Fibroblast of skin of abdomen (primary cell): ENCODE measurements around the gene TBCCD1.
"Not testable (repeated sequence)": the region's sequence is repeated elsewhere in the genome, so short reads cannot be mapped to it uniquely, and the experiment has no call there.

Experiments
- DNase-seq: peaks from one replicate; pipeline ENCODE4 v3.0.0-alpha.2; 2013

Gene TBCCD1

GRCh38 chr3:186549497-186549896 is 17.6 kb downstream of the TBCCD1 start:
- DNase-seq, result no peak

DNA sequence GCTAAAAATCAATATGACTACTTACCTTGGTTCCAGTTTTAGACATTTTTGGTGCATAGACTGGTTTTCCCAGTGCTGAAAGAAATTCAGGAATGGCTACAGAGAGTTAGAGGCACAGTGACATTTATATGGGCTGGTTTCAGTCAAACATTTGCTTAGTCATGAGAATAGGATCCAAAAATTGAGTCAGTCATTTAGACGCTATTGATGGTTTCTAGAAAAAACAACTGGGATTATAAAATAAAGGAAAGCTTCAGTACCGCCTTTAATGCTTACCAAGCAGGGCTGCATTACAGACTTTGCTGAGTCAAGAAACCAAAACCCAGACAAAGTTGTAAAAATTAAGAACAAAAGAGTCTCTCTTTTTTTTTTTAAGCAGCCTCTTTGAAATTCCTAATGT is 22.9 kb downstream of the TBCCD1 start, which contains the start of gene CRYGS:
TSS of gene CRYGS (minus strand) at position 100 of the 400 bp plus-strand sequence. CDS start at position 46, 54 bp downstream.
- DNase-seq, result peak; percentile 20

DNA sequence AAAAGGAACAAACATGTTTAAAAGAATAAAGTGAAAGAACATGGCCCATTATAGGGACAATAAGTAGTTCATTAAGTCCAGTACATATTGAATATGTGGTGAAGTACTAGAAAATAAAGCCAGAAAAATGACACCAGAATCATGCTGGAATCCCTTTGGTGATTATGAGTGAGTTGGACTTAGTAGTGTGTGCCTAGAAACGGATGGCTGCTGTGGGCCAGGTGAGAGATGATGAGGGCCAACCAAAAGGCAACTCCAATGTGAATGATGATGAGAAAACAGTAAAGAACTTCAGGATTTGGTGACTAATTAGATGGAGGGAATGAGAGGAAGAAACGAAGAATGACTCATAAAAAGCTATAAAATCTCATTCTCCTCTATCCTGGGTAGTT is 26.3 kb downstream of the TBCCD1 start:
- DNase-seq, result peak; percentile 21

DNA sequence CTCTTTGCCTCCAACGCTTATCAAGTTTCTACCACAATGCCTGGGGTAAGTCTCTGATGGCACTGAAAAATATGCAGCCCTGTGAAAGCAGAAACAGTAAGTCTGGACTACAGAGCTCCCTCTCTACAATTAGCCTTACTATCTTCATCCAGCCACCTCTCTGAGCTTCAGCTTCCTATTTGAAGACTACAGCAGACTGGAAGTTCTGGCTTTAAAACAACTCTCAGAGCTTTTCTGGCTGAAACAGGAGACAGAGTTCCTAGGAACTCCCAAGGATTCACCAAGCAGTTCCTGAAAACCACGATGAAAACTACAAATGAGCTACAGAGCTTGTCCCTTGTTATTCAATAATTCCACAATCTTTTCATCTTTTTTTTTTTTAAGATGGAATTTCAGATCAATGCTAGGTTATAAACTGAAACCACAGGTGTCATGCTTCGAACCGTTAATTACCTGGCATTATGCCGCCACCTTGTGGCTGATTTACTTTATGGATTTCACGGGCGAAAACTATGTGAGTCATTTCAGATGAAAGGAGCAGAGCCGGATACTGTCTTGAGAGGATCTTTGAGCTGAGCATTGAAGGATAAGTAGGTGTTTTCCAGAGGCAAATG is 26.8 kb downstream of the TBCCD1 start:
- peak; percentile 70 for DNase-seq

DNA sequence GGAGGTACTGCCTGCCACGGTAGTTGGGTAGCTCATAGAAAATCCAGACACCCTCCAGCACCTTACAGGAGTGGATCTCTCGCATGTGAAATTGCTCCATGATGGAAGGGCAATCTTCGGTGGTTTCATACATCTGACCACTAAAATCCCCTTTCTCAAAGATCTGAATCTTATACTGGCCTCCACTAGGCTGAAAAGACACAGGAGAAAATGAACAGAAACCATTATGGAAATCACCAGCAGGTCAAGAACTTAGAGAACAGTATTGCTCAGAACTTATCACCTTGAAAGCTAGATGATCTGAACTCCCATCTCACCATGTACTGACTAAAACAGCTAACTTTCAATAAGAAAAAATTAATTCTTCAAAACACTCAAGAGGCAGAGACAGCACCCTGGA is 28.4 kb downstream of the TBCCD1 start:
- no peak for DNase-seq

DNA sequence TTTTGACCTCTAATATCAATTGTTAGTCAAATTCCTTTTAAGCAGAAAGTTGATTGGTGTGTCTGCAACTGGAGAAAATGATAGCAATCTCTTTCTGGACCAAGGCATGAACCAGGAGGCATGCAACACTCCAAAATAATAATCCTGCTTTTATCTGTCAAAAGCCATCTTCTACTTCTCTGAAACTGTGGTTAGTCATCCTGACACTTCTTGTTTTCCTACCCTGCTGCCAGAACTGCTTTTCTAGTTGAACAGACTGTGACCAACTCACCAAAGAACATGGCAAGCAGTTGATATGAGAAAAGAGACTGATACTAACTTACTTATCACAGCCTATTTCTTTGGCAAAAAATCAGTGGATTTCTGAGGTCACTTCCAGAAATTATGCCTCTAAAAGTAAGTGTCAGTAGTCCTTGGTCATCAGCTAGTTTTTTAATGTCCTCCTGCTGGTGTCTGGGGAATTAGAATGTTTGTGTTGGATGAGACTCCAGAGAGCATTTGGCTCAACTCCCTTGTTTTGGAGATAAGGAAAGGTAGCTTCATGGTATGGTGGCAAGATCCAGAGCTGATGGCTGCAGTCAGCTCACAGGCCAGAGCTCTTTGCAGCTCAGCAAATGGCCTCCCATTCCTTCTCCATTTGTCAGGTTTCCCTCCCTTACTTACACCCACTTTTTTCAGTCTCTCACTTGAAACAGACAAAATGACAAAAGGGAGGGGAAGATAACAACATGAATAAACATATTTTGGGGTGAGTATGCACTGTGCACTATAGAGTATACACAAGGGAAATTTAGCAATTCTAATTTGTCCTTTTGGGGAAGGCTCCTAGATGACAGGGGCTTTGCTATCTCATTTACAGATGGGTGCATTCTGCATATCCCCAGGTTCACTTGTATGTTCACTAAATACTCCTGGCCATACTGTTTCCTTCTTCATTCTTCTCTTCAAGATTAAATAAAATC is 30.0 kb downstream of the TBCCD1 start:
- no peak for DNase-seq

- DNase-seq, result no peak
Observed at GRCh38 chr3:186534113-186534669, 32.9 kb downstream of the TBCCD1 start.

GRCh38 chr3:186532598-186533072 is 34.5 kb downstream of the TBCCD1 start:
- DNase-seq, result no peak

GRCh38 chr3:186531694-186532093 is 35.4 kb downstream of the TBCCD1 start:
- not testable (repeated sequence) for DNase-seq

DNA sequence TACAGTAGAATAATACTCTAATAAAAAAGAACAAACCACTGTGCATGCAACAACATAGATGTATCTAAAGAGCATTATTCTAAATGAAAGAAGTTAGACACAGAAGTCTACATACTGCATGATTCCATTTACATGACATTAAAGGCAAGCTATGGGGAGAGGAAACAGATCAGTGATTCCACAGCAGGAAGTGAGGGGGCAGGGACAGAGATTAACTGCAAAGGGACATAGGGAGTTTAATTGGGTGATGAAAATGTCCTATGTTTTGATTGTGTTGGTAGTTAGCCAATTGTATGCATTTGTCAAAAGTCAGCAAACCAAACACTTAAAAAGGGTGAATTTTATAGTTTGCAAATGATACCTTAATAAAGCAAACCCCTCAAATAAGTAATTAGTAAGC is 36.7 kb downstream of the TBCCD1 start:
- DNase-seq, result no peak

DNA sequence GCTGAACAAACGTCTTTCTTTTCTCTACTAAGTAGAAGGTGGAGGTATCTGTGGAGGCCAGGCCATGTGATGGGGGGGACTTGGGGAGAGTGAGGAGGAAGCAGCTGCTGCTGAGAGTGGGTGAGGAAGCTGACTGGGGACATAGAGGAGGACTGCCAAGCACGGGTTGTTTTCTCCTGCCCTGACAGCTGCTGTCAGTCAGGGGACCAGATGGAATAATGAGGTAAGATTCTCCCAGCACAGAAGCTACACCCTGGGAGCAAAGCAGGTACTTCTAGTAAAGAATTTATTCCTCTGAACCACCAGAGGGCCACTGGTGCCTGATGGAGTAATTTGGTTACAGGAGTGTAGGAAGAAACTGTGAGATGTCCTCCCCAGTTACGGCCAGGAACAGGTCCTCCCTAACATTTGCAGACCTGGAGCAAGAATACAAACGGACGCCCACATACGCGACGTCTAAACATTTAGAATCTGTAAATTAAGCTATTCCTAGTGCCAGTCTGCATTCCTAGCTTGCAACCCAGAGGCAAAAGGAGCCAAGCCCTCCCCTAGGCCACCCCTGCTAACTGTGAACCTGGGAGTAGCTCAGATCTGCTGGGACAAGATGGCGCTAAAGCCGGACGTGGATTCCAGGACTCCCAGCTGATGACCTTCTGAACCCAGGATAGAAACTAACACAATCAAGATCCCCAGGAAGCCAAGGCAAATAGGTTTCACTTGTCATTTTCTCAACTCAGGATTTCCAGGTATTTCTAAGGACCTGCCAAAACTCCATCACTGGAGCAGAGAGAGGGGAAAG is 37.7 kb downstream of the TBCCD1 start:
- DNase-seq, result no peak

- no peak for DNase-seq
Observed at GRCh38 chr3:186526256-186526606, 40.9 kb downstream of the TBCCD1 start.

DNA sequence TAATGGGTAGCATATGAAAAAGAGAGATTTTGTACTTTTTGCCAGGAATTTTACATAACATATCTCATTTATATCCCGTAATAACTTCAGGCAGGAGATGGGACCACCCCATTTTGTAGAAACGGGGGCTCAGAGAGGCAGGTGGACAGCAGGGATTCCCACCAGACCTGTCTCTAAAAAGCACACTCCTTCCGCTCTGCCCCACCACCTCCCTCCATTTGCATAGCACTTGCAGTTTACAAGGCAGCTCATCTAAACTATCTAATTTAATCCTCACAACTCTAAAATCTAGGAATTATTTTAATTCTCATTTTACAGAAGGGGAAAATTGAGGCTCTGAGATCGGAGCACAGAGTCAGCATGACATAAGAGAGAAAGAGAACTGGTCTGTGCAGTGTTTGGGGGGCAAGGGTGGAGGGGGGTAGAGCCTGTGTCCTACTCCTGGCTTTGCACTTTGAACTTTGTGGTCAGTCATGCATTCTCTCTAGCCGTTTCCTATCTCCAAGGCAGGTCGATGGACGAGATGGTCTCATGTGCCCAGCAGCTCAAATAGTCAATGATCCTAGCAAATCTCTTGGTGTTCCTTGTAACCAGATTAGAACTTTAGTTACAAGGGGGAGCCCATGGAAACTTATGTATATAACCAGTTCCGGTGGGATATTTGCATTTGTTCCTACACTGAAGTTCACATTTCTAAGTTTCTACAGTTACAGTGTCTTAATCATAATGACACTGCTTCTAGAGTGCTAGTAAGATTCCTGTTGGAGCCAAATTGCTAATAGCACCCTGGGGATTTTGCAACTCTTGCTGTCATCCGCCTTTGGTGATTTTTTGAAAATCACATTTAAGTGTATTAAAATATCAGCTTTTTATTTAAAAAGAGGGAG is 41.5 kb downstream of the TBCCD1 start:
- DNase-seq, result no peak

DNA sequence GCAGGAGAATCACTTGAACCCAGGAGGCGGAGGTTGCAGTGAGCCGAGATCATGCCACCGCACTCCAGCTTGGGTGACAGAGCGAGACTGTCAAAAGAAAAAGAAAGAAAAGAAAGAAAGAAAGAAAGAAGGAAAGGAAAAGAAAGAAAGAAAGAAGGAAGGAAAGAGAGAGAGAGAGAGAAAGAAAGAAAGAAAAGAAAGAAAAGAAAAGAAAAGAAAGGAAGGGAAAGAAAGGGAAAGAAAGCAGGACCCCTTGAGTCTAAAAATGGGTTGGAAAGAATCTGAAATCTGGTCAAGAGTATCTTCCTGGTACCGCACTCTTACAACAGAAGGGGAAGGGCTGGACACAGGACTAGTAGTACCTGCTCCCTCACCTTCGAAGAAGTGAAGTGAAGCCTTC is 42.5 kb downstream of the TBCCD1 start:
- DNase-seq, result no peak

- no peak for DNase-seq
Observed at GRCh38 chr3:186523434-186523833, 43.7 kb downstream of the TBCCD1 start.

DNA sequence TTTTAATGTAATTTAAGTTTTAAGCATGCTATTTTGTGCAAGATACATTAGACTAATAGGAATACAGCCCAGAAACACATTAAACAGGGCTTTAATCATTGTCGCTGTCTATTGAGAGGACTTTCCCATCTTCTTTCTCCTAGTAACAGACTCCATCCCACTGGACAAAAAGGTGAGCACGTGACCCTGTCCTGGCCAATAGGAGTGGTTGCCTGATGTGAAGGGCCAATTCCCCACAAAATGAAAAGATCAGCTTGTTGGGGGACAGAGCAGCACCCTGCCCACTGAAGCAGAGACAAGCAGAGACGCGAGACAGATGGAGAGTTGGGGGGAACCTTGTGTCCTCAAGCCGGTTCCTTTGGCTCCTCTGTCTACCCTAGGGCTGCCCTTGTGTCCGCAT is 44.1 kb downstream of the TBCCD1 start:
- no peak for DNase-seq

GRCh38 chr3:186520957-186521842 is 45.9 kb downstream of the TBCCD1 start:
- DNase-seq, result no peak

- no peak for DNase-seq
Observed at GRCh38 chr3:186520431-186520830, 46.7 kb downstream of the TBCCD1 start.

DNA sequence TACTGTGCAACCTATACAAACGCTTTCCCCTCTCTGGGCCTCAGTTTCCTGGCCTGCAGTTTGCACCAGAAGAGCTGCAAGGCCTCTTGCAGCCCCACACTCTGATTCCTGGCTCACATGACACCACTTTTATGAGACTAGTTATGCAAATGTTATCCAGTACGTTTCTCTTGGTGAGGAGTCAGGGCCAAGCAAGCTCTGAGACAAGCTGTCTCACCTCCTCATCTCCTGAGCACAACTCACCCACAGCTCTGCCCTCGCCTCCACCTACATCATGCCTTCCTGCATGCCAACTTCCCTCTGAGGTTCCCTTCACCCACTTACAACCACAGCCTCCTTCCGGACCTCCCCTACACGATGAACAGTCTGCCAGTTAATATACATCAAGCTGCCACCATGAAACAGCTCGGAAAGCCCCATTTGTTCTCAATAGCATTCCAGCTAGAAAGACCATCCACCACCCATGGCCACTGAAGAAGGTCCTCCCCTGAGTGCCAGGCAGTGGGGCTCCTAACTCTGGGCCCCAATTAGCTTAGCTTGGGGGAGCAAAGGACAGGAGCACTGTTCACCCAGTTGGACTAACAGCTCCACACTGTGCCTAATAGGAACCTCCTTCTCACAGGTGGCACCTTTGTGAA is 48.0 kb downstream of the TBCCD1 start:
- DNase-seq, result no peak

DNA sequence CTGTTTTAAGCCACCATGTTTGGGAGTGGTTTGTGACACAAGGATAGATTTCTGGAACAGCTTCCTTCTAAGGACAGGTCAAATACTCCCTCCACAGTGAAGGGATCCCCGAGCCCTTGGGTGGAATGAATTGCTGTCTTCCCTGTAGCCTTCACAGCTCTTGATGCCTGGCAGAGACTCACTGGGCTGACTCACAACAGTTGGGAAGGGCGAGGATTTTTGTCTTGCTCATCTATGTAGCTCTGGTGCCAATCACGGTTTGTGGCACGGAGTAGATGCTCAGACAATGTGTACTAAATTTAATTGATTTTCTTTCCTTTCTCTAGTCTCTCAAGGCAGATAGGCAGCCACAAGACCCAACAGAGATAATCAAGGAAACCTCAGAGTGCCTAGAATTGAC is 49.9 kb downstream of the TBCCD1 start:
- no peak for DNase-seq
